Transverse colon (tissue), 4 donors: ENCODE data around the gene CTNNA1. TPM values are rescaled to one million over a fixed set of nuclear protein-coding genes. Genes with fewer than 3 reads are reported as not detected.
"Not testable (repeated sequence)": the region's sequence is repeated elsewhere in the genome, so short reads cannot be mapped to it uniquely, and the experiment has no call there.

Source experiments
- DNase-seq: peaks from one replicate; pipeline ENCODE4 v3.0.0-alpha.2; 2019
- H3K27ac ChIP-seq, 4 donors: fragments of 200-600 bp; sonication (generic); 2 replicates each; pipeline ENCODE4 v1.5.1; 2016 to 2018; ENCODE audit warnings: inconsistent platforms in 4 of 4
- H3K27me3 ChIP-seq: fragments of 200-600 bp; sonication (generic); 2 replicates; pipeline ENCODE4 v1.5.1; 2017; ENCODE audit warnings: inconsistent platforms
- H3K36me3 ChIP-seq, 4 donors: fragments of 200-600 bp; sonication (generic); 2 replicates each; pipeline ENCODE4 v1.5.1; 2017 to 2019; ENCODE audit warnings: inconsistent platforms in 4 of 4
- H3K4me1 ChIP-seq, 4 donors: fragments of 200-600 bp; sonication (generic); 2 replicates each; pipeline ENCODE4 v1.5.1; 2017 to 2020; ENCODE audit warnings: inconsistent platforms in 4 of 4
- H3K4me3 ChIP-seq, 4 donors: fragments of 200-600 bp; sonication (generic); 1 replicate in 1 of 4; 2 replicates in 3 of 4; pipeline versions ENCODE4 v1.5.1 to v1.6.1; 2017 to 2019; ENCODE audit warnings: inconsistent platforms in 4 of 4
- H3K9me3 ChIP-seq, 2 donors: fragments of 200-600 bp; sonication (generic); 2 replicates each; pipeline ENCODE4 v1.5.1; 2017 to 2019; ENCODE audit warnings: inconsistent platforms in 2 of 2
- EP300 ChIP-seq: sonication (generic); formaldehyde crosslinking; IDR thresholded peaks from one replicate; pipeline ENCODE4 v1.6.1; 2017; ENCODE audit warnings: antibody characterized with exemption, low read depth
- POLR2A ChIP-seq: fragments of 450-650 bp; IDR thresholded peaks from one replicate; pipeline ENCODE4 v1.6.1; 2016; ENCODE audit warnings: antibody characterized with exemption, mild to moderate bottlenecking, moderate library complexity
- POLR2AphosphoS5 ChIP-seq, 3 donors: sonication (generic); formaldehyde crosslinking; IDR thresholded peaks; one replicate each; pipeline ENCODE4 v1.6.1; 2016; ENCODE audit warnings: antibody characterized with exemption in 3 of 3
- WGBS, 2 donors: methylation state at CpG; one replicate each; pipeline ENCODE4 v1.1.5; 2018; ENCODE audit warnings: low coverage in 1 of 2; 5-methylcytosine and 5-hydroxymethylcytosine counted together
- in situ Hi-C, 4 donors: fragments of 200-750 bp; cut with MboI; loops; one replicate each; pipeline versions ENCODE4 v1.15.0 to v1.15.1; 2017; ENCODE audit warnings: low sequenced_read_pairs in 3 of 4, low pct_ligation_motif_present in 1 of 4, low pct_unique_long_range_greater_than_20kb in 1 of 4
- intact Hi-C: fragments of 100-400 bp; cut with DNase I; formaldehyde crosslinking; loops from one replicate; pipeline ENCODE4 v1.15.1; 2023; ENCODE audit warnings: low total_unique reads
- total RNA-seq, 4 donors: library from RNA; depleted of rRNA; stranded (reverse); fragments of >200 nt; gene quantifications; one replicate each; pipeline ENCODE4 v1.1.0, GENCODE V29; 2016
- TF ChIP-seq, protein P1 (sequence below), 5 experiments: fragments of 200-600 bp in 3 of 5; fragments of 450-650 bp in 2 of 5; sonication (generic) in 3 of 5; IDR thresholded peaks; 1 replicate in 2 of 5; 2 replicates in 3 of 5; pipeline ENCODE4 v1.5.1; 2016 to 2017; ENCODE audit warnings: antibody characterized with exemption in 5 of 5, inconsistent platforms in 3 of 5, mild to moderate bottlenecking in 2 of 5, moderate library complexity in 1 of 5

The CTNNA1 gene
- total RNA-seq, 4 donors from 2014 or later = 272 to 381 (median 316) TPM

DNA sequence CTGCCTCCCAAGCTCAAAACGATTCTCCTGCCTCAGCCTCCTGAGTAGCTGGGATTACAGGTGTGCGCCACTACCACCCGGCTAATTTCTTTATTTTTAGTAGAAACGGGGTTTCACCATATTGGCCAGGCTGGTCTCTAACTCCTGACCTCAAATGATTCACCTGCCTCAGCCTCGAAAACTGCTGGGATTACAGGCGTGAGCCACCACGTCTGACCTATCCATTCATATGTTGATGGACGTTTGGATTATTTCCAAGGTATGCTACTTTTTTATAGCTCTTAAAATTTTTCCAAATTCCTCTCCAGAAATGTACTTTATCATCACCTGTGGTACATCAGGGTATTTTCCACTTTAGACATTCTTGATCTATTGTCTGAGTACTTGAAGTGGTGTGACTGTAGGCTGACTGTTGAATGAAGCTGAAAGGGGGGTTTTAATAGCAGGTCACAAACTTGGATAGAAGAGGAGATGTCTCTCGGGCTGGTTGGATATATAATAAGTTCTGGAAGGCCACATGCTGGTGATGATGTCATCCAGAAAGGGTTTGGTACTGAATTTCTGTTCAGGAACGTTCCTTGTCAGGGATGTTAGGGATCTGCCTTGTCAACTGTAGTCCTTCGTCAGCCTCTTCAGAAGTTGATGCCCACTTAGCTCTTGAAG is 7.4 kb downstream of the CTNNA1 start:
- Histone ChIP-seq H3K4me3 (no peak overlapping the region), H3K27ac (no peak overlapping the region), H3K4me1 (peaks cover 7 to 60% (median 27%) of the 10 kb centered on the region in 4 donors), H3K36me3 (peaks cover 0 to 13% (median 6%) of the 10 kb centered on the region in 4 donors), H3K27me3 (no peaks in the 10 kb centered on the region), H3K9me3 (no peaks in the 10 kb centered on the region)
- WGBS, 2 donors = 62 to 75% methylated on average over 6 to 11 of the region's 11 CpGs
- in situ Hi-C loops = no loop called here
- DNase-seq = no peak
- intact Hi-C loops = no loop called here
- no peak for TF ChIP-seq EP300

DNA sequence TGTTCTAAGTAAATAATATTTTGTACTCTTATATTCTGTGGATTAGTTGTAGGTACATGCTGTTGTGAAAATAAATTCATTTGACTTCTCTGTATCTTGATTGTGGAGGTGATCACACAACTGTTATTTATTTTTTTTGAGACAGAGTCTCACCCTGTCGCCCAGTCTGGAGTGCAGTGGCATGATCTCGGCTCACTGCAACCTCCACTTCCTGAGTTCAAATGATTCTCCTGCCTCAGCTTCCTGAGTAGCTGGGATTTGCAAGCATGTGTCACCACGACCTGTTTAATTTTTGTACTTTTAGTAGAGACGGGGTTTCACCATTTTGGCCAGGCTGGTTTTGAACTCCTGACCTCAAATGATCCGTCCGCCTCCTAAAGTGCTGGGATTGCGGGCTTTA is 7.9 kb downstream of the CTNNA1 start:
- intact Hi-C loops, H3K4me3 ChIP-seq, H3K27ac ChIP-seq, DNase-seq, in situ Hi-C loops, H3K27me3 ChIP-seq, H3K9me3 ChIP-seq: not testable (repeated sequence)
- Histone ChIP-seq H3K36me3 (peaks cover 0 to 13% (median 6%) of the 10 kb centered on the region in 4 donors), H3K4me1 (peaks cover 7 to 57% (median 23%) of the 10 kb centered on the region in 4 donors)
- 67% methylated on average over 7 of the region's 7 CpGs; no CpG with 5 or more reads in 1 of the 2 donors for WGBS, 2 donors

DNA sequence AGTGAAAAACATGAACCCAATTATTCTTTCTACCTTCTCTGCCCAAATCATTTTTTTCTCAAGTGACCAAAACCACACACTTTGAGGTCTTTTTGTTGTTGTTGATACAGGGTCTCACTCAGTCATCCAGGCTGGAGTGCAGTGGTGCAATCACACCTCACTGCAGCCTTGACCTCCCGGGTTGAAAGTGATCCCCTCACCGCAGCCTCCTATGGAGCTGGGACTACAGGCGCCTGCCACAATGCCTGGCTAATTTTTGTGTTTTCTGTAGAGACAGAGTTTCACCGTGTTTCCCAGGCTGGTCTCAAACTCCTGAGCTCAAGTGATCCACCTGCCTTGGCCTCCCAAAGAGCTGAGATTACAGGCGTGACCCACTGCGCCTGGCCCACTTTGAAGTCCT is 8.4 kb downstream of the CTNNA1 start:
- H3K4me3 ChIP-seq, H3K27me3 ChIP-seq, intact Hi-C loops, H3K27ac ChIP-seq, H3K9me3 ChIP-seq, DNase-seq, in situ Hi-C loops: not testable (repeated sequence)
- WGBS, 2 donors = 83% methylated on average over 6 of the region's 6 CpGs; no CpG with 5 or more reads in 1 of the 2 donors
- Histone ChIP-seq H3K36me3 (peaks cover 0 to 13% (median 6%) of the 10 kb centered on the region in 4 donors), H3K4me1 (peaks cover 7 to 55% (median 20%) of the 10 kb centered on the region in 4 donors)

DNA sequence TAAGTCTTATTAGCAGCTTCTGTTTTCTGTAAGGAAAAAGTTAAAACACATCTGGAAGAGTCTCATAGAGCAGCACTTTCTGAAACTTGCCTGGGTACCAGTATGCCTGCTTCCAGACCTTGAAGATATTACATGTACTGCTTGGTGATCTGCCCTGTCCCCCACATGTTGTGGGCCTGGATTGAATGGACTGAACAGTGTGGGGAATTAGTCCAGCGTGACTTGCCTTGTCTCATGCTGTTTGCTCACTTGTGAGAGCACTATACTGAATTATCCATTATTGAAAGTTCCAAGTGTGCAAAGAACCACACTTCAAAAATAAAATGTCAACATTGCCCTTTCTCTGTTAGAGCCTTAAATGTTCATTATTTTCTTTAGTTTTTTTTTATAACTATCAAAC is 8.9 kb downstream of the CTNNA1 start:
- 83% methylated on average over 1 of the region's 1 CpG; no CpG with 5 or more reads in 1 of the 2 donors for WGBS, 2 donors
- H3K36me3 ChIP-seq = peaks cover 0 to 13% (median 6%) of the 10 kb centered on the region in 4 donors
- intact Hi-C loops (no loop called here), in situ Hi-C loops (no loop called here)
- no peaks in the 10 kb centered on the region for H3K27me3 ChIP-seq
- DNase-seq = no peak
- H3K9me3 ChIP-seq = no peaks in the 10 kb centered on the region
- peaks cover 7 to 50% (median 18%) of the 10 kb centered on the region in 4 donors for H3K4me1 ChIP-seq
- no peak for TF ChIP-seq EP300
- TF ChIP-seq, protein P1, sequence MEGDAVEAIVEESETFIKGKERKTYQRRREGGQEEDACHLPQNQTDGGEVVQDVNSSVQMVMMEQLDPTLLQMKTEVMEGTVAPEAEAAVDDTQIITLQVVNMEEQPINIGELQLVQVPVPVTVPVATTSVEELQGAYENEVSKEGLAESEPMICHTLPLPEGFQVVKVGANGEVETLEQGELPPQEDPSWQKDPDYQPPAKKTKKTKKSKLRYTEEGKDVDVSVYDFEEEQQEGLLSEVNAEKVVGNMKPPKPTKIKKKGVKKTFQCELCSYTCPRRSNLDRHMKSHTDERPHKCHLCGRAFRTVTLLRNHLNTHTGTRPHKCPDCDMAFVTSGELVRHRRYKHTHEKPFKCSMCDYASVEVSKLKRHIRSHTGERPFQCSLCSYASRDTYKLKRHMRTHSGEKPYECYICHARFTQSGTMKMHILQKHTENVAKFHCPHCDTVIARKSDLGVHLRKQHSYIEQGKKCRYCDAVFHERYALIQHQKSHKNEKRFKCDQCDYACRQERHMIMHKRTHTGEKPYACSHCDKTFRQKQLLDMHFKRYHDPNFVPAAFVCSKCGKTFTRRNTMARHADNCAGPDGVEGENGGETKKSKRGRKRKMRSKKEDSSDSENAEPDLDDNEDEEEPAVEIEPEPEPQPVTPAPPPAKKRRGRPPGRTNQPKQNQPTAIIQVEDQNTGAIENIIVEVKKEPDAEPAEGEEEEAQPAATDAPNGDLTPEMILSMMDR (IDR thresholded peaks at IDR 0.05) = no peak
- no peak for TF ChIP-seq POLR2A
- TF ChIP-seq POLR2AphosphoS5 (IDR thresholded peaks at IDR 0.05) = no peak
- H3K27ac ChIP-seq = no peak overlapping the region
- no peak overlapping the region for H3K4me3 ChIP-seq

DNA sequence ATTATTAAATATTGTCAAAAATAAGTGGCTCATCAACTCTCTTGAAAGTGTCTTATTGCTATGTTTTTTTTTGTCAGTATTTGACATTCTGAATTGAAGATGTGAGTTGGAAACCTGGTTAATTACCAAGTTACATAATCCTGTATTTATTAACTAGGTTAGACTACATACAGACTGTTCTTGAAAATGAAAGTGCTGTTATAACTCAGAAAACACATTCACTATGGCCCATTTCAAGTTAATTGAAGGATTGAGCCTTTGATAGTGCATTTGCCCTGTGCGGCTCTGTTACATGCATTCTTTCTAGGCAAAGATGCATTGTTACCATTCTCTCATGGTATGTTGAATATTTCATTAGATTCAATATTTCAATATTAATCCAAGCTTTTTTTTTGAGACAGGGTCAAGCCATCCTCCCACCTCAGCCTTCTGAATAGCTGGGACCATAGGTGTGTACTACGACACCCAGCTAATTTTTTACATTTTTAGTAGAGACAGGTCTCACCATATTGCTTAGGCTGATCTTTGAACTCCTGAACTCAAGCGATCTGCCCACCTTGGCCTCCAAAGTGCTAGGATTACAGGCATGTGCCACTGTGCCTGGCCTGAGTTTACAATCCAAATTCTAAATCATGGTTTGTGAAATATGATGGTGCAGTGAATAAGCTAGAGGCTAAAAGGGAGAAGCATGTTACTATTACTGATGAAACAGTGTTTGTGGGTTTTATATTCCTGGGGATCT is 10.0 kb downstream of the CTNNA1 start:
- no peaks in the 10 kb centered on the region for H3K27me3 ChIP-seq
- intact Hi-C loops = no loop called here
- no peak overlapping the region for H3K27ac ChIP-seq

DNA sequence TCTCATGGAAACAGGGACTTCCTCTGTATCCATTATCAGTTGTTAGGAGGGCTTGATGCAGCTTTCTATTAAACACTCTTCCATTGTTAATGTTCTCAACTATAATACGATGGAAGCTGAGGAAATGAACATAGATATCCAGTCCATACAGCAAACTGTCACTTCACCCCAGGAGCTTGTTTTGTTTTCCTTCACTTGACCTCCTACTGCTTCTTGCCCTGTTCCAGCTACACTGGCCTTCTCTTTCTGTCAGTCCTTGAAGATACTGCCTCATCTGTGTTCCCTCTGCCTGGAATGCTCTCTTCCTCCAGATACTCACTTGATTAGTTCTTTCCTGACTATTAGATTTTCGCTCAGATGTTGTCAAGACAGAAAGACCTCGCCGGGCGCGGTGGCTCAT is 17.1 kb downstream of the CTNNA1 start:
- Histone ChIP-seq H3K9me3 (no peaks in the 10 kb centered on the region), H3K36me3 (no peaks in the 10 kb centered on the region), H3K27me3 (no peaks in the 10 kb centered on the region), H3K27ac (no peak overlapping the region), H3K4me1 (peaks cover 5 to 40% (median 7%) of the 10 kb centered on the region in 4 donors), H3K4me3 (no peak overlapping the region)
- TF ChIP-seq POLR2AphosphoS5 (IDR thresholded peaks at IDR 0.05) (no peak), POLR2A (no peak)
- no peak for DNase-seq
- intact Hi-C loops = no loop called here
- 94 to 95% methylated on average over 6 of the region's 6 CpGs for WGBS, 2 donors
- in situ Hi-C loops = no loop called here

More for the DNA sequence above, 10.0 kb downstream of the CTNNA1 start:
- Histone ChIP-seq H3K4me3 (no peak overlapping the region), H3K9me3 (no peaks in the 10 kb centered on the region), H3K36me3 (peaks cover 0 to 10% (median 5%) of the 10 kb centered on the region in 4 donors), H3K4me1 (peaks cover 6 to 45% (median 18%) of the 10 kb centered on the region in 4 donors)
- no peak for TF ChIP-seq POLR2A
- in situ Hi-C loops = no loop called here
- no peak for DNase-seq
- WGBS, 2 donors = 80 to 91% methylated on average over 2 to 3 of the region's 3 CpGs
